ENCODE data around the gene NEK6. TPM values are rescaled to one million over a fixed set of nuclear protein-coding genes. Genes with fewer than 3 reads are reported as not detected.

NEK6 gene
- total and polyA plus RNA-seq, 10 of the 15 experiments (the other 5 are each of a cell fraction or from before 2014, with no cell fraction given): 31.3 to 161 (median 89.2) TPM

GRCh38 chr9:124248066-124248465 is 9.7 kb upstream of the NEK6 start (continued):
- no peak for TF ChIP-seq ATF3 (IDR thresholded peaks at IDR 0.05; ENCODE audit: borderline replicate concordance, extremely low read depth, low read depth, low read length)
- no peak for TF ChIP-seq POLR2A (IDR thresholded peaks at IDR 0.05; ENCODE audit: low read depth, low read length)
- TF ChIP-seq KAT2A (conservative IDR thresholded peaks at IDR 0.05; ENCODE audit: control insufficient read depth, low read depth, low read length): no peak
- no peak for TF ChIP-seq SUPT20H (IDR thresholded peaks at IDR 0.05; ENCODE audit: borderline replicate concordance, control insufficient read depth, low read depth, low read length)
- TF ChIP-seq POLR2AphosphoS5 (IDR thresholded peaks at IDR 0.05; ENCODE audit: low read length): no peak
- TF ChIP-seq WRNIP1 (IDR thresholded peaks at IDR 0.05; ENCODE audit: borderline replicate concordance, low read depth, low read length): no peak
- TF ChIP-seq E2F8 (IDR thresholded peaks at IDR 0.05; ENCODE audit: low read depth, partially characterized antibody): no peak
- TF ChIP-seq BACH1 (IDR thresholded peaks at IDR 0.05; ENCODE audit: borderline replicate concordance): no peak
- TF ChIP-seq CEBPZ (IDR thresholded peaks at IDR 0.05; ENCODE audit: low read depth, low read length): no peak
- no peak for TF ChIP-seq BRCA1 (IDR thresholded peaks at IDR 0.05; ENCODE audit: low read depth, low read length)

All from GM12878 (cell line).